Smooth muscle cell (in vitro differentiated cells): ENCODE data around the gene RIIAD1. TPM values are rescaled to one million over a fixed set of nuclear protein-coding genes. Genes with fewer than 3 reads are reported as not detected.

ENCODE experiments used
- DNase-seq: peaks from one replicate; lab custom pipeline; 2025; ENCODE audit not compliant: unreplicated experiment; lab: John Stamatoyannopoulos, UW
- H2AFZ ChIP-seq: fragments of 200-600 bp; sonication (generic); 2 replicates; pipeline ENCODE4 v1.6.0; 2016; ENCODE audit warnings: antibody characterized with exemption, low read depth, mild to moderate bottlenecking
- H3F3A ChIP-seq: fragments of 200-600 bp; sonication (generic); 2 replicates; pipeline ENCODE4 v1.6.0; 2017; ENCODE audit warnings: antibody characterized with exemption, low read depth
- H3K27ac ChIP-seq: fragments of 200-600 bp; sonication (generic); 2 replicates; pipeline ENCODE4 v1.5.1; 2016; ENCODE audit warnings: low read depth, mild to moderate bottlenecking
- H3K27me3 ChIP-seq: fragments of 200-600 bp; sonication (generic); 2 replicates; pipeline ENCODE4 v1.6.1; 2016; ENCODE audit warnings: low read depth, mild to moderate bottlenecking
- H3K36me3 ChIP-seq: fragments of 200-600 bp; sonication (generic); 2 replicates; pipeline ENCODE4 v1.5.1; 2016; ENCODE audit warnings: low read depth
- H3K4me1 ChIP-seq: fragments of 200-600 bp; sonication (generic); 2 replicates; pipeline ENCODE4 v1.5.1; 2016; ENCODE audit warnings: low read depth
- H3K4me2 ChIP-seq: fragments of 200-600 bp; sonication (generic); 2 replicates; pipeline ENCODE4 v1.6.0; 2016; ENCODE audit warnings: mild to moderate bottlenecking
- H3K4me3 ChIP-seq: fragments of 200-600 bp; sonication (generic); 2 replicates; pipeline ENCODE4 v1.5.1; 2016; ENCODE audit warnings: mild to moderate bottlenecking
- H3K79me2 ChIP-seq: fragments of 200-600 bp; sonication (generic); 2 replicates; pipeline ENCODE4 v1.6.0; 2016; ENCODE audit warnings: low read depth, mild to moderate bottlenecking
- H3K9ac ChIP-seq: fragments of 200-600 bp; sonication (generic); 2 replicates; pipeline ENCODE4 v1.6.0; 2016; ENCODE audit warnings: low read depth
- H3K9me3 ChIP-seq: fragments of 200-600 bp; sonication (generic); replicated peaks from 2 replicates; pipeline ENCODE4 v1.5.1; 2016; ENCODE audit warnings: low read depth
- H4K20me1 ChIP-seq: fragments of 200-600 bp; sonication (generic); 2 replicates; pipeline ENCODE4 v1.6.0; 2016; ENCODE audit warnings: low read depth
- WGBS: methylation state at CpG from one replicate; pipeline ENCODE4 v1.1.7; 2016; ENCODE audit warnings: low lambda C conversion rate; 5-methylcytosine and 5-hydroxymethylcytosine counted together
- polyA plus RNA-seq: library from polyadenylated mRNA; unstranded; fragments of >200 nt; fragmentation: Nextera tagmentation; extraction: Ambion mirVana; gene quantifications from 2 replicates; pipeline ENCODE4 v1.2.1, GENCODE V29; 2016
- total RNA-seq: library from RNA; depleted of rRNA; stranded (reverse); fragments of >200 nt; gene quantifications from 2 replicates; pipeline ENCODE4 v1.2.3, GENCODE V29; 2014
- TF ChIP-seq, protein P1 (sequence below): fragments of 200-600 bp; sonication (generic); IDR thresholded peaks from 2 replicates; pipeline ENCODE4 v1.5.1; 2017; ENCODE audit warnings: borderline replicate concordance, mild to moderate bottlenecking, antibody characterized with exemption; ENCODE audit not compliant: insufficient read depth, poor library complexity, severe bottlenecking

The RIIAD1 gene
- total and polyA plus RNA-seq, 2 experiments from 2014 or later = not detected

DNA sequence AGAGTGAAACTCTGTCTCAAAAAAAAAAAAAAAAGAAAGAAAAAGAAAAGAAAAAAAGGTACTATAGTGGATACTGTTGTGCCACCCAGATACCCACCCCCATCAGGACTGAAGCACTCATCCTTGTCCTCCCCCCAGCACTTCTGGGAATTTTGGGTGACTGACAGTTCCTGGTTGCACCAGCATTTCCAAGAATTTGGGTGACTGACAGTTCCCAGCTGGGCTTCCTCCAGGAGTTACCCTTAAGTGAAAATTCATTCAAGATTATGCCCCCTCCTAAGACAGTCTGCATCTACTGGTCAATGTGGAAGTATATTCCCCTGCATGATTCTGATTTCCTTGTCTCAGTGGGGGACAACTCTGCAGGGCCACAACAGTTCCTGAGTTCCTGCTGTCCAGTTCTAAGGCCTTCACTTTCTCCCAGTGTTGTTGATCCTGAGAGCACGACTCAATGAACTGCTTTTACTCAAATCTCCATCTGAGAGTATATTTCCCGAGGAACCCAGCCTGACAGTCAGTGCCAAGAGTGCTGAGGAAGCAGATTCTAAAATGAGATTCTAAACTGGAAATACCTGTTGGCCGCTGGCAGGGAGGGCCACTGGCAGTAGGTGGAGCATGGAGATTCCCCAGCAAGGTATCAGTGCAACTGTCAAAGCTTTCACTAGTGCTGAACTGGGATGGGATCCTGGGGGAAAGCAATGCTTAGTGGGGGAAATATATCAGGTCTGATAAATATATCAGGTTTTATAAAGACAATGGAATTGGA is 18.5 kb downstream of the RIIAD1 start:
- Histone ChIP-seq H2AFZ (no peak overlapping the region), H3K27me3 (peaks cover 18% of the 10 kb centered on the region), H3K27ac (no peak overlapping the region), H3K4me1 (no peaks in the 10 kb centered on the region), H3F3A (no peaks in the 10 kb centered on the region), H3K9ac (no peak overlapping the region), H4K20me1 (no peaks in the 10 kb centered on the region), H3K79me2 (no peaks in the 10 kb centered on the region), H3K36me3 (no peaks in the 10 kb centered on the region), H3K4me3 (no peak overlapping the region), H3K4me2 (no peak overlapping the region), H3K9me3 (no peaks in the 10 kb centered on the region)
- 52% methylated on average over 3 of the region's 3 CpGs for WGBS
- no peak for DNase-seq
- TF ChIP-seq, protein P1, sequence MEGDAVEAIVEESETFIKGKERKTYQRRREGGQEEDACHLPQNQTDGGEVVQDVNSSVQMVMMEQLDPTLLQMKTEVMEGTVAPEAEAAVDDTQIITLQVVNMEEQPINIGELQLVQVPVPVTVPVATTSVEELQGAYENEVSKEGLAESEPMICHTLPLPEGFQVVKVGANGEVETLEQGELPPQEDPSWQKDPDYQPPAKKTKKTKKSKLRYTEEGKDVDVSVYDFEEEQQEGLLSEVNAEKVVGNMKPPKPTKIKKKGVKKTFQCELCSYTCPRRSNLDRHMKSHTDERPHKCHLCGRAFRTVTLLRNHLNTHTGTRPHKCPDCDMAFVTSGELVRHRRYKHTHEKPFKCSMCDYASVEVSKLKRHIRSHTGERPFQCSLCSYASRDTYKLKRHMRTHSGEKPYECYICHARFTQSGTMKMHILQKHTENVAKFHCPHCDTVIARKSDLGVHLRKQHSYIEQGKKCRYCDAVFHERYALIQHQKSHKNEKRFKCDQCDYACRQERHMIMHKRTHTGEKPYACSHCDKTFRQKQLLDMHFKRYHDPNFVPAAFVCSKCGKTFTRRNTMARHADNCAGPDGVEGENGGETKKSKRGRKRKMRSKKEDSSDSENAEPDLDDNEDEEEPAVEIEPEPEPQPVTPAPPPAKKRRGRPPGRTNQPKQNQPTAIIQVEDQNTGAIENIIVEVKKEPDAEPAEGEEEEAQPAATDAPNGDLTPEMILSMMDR = no peak

DNA sequence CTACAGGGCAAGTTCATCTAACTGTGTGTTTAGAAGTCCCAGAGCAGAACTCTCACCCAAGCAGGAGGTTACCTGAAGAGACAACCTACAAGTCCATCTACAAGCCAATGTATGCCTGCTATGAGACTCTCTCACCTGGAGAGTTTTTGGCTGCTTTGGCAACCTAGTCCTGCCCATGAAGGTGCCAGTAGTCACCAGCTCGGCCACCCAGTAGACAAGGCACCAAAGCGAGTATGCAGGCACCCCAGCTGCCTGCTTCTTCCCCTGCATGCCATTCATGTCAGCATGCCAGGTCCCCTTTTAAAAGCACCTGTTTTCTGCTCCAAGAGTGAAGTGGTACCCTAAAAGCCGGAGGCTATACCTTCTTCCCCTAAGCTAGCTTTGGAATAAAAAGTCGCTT is 20.2 kb downstream of the RIIAD1 start:
- DNase-seq = no peak
- no peak overlapping the region for H3K9ac ChIP-seq
- H2AFZ ChIP-seq = no peak overlapping the region
- 89% methylated on average over 4 of the region's 4 CpGs for WGBS
- H3K4me3 ChIP-seq = no peak overlapping the region
- H4K20me1 ChIP-seq = no peaks in the 10 kb centered on the region
- TF ChIP-seq, protein P1 = no peak
- peaks cover 33% of the 10 kb centered on the region for H3K27me3 ChIP-seq
- no peaks in the 10 kb centered on the region for H3K9me3 ChIP-seq
- no peaks in the 10 kb centered on the region for H3K4me1 ChIP-seq
- no peaks in the 10 kb centered on the region for H3K79me2 ChIP-seq
- no peaks in the 10 kb centered on the region for H3K36me3 ChIP-seq
- no peaks in the 10 kb centered on the region for H3F3A ChIP-seq
- no peak overlapping the region for H3K27ac ChIP-seq
- H3K4me2 ChIP-seq = no peak overlapping the region

DNA sequence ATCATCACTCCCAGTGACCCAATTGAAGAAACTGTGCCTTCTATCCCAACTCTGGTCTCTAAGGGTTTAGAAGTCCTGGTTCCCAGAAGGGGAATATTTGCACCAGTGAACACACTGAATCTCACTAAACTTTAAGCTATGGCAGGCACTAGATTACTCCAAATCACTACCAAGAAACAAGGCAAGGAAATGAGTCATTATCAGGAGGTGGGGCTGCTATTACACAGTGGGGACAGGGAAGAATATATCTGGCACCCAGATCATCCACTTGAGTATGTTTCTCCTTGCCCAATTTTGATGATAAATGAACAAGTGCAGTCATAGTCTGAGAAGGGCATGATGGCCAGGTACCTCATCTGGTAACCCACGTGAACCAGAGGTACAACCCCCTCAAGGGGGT is 35.0 kb downstream of the RIIAD1 start:
- Histone ChIP-seq H3K4me1 (no peaks in the 10 kb centered on the region), H2AFZ (no peak overlapping the region), H3K79me2 (no peaks in the 10 kb centered on the region), H3F3A (no peaks in the 10 kb centered on the region), H3K27ac (no peak overlapping the region), H3K36me3 (peaks cover 15% of the 10 kb centered on the region), H3K27me3 (no peaks in the 10 kb centered on the region), H4K20me1 (no peaks in the 10 kb centered on the region), H3K9ac (no peak overlapping the region), H3K4me3 (no peak overlapping the region), H3K4me2 (no peak overlapping the region), H3K9me3 (no peaks in the 10 kb centered on the region)
- TF ChIP-seq, protein P1 = no peak
- no peak for DNase-seq
- 76% methylated on average over 1 of the region's 1 CpG for WGBS

DNA sequence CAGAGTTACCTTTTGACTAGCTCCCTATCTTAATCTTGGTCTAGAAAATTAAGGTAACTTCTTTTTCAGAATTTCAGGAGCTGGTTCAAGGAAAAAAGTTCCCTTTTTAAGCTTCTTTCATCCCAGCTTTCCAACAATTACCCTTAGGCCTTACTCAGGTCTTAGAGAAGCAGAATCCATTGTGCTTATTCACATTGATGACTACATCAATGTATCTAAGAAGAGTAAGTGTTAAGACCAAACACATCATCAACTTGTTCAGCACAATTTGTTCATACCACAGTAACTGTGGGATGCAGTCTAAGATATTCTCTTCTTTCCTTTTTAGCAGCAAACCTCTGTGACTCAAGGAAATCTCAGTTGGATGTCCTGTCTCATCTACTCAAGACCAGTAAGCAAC is 37.9 kb downstream of the RIIAD1 start:
- no peak overlapping the region for H3K9ac ChIP-seq
- TF ChIP-seq, protein P1 = no peak
- H3K9me3 ChIP-seq = no peaks in the 10 kb centered on the region
- DNase-seq = no peak
- no peak overlapping the region for H3K4me2 ChIP-seq
- no peaks in the 10 kb centered on the region for H3F3A ChIP-seq
- H3K27ac ChIP-seq = no peak overlapping the region
- H3K27me3 ChIP-seq = no peaks in the 10 kb centered on the region
- no peaks in the 10 kb centered on the region for H3K79me2 ChIP-seq
- peaks cover 6% of the 10 kb centered on the region for H3K4me1 ChIP-seq
- peaks cover 15% of the 10 kb centered on the region for H3K36me3 ChIP-seq
- no peaks in the 10 kb centered on the region for H4K20me1 ChIP-seq
- H3K4me3 ChIP-seq = no peak overlapping the region
- H2AFZ ChIP-seq = no peak overlapping the region
